ENCODE data around the gene OXTR. TPM values are rescaled to one million over a fixed set of nuclear protein-coding genes. Genes with fewer than 3 reads are reported as not detected.

The OXTR gene
- total RNA-seq, 1 donor: 2.5 TPM

- Histone ChIP-seq H3K36me3 (ENCODE audit: insufficient read depth, low read length) (no peaks in the 10 kb centered on the region), H3K79me2 (ENCODE audit: insufficient read depth, low read length) (no peaks in the 10 kb centered on the region), H3K4me1 (ENCODE audit: insufficient read depth, low read length) (peaks cover 20% of the 10 kb centered on the region), H4K20me1 (ENCODE audit: insufficient read depth, low read length) (no peaks in the 10 kb centered on the region), H3K27ac (ENCODE audit: low read depth, low read length) (peak overlapping the region; percentile 89), H3K4me2 (ENCODE audit: insufficient read depth, low read length) (peak overlapping the region; percentile 59), H2AFZ (ENCODE audit: low read length) (peak overlapping the region; percentile 2), H3K4me3 (ENCODE audit: insufficient read depth, low read length) (no peak overlapping the region), H3K27me3 (ENCODE audit: insufficient read depth, low read length) (peaks cover 4% of the 10 kb centered on the region), H3K9me3 (ENCODE audit: low read depth, low read length) (no peaks in the 10 kb centered on the region)
- no peak for TF ChIP-seq CTCF (IDR thresholded peaks at IDR 0.05; ENCODE audit: extremely low read depth, low read depth, low read length)
- DNase-seq (ENCODE audit: insufficient read length, low spot score, missing footprints): peak; percentile 86
These were observed 7.0 kb upstream of the OXTR start for GRCh38 chr3:8776406-8776805.

- H3K4me2 ChIP-seq (ENCODE audit: insufficient read depth, low read length): no peak overlapping the region
- no peaks in the 10 kb centered on the region for H3K9me3 ChIP-seq (ENCODE audit: low read depth, low read length)
- H3K27ac ChIP-seq (ENCODE audit: low read depth, low read length): peak overlapping the region; percentile 89
- no peak overlapping the region for H2AFZ ChIP-seq (ENCODE audit: low read length)
- H3K27me3 ChIP-seq (ENCODE audit: insufficient read depth, low read length): peaks cover 4% of the 10 kb centered on the region
- no peak overlapping the region for H3K4me3 ChIP-seq (ENCODE audit: insufficient read depth, low read length)
- H3K79me2 ChIP-seq (ENCODE audit: insufficient read depth, low read length): no peaks in the 10 kb centered on the region
- TF ChIP-seq CTCF (IDR thresholded peaks at IDR 0.05; ENCODE audit: extremely low read depth, low read depth, low read length): no peak
- peaks cover 20% of the 10 kb centered on the region for H3K4me1 ChIP-seq (ENCODE audit: insufficient read depth, low read length)
- no peaks in the 10 kb centered on the region for H3K36me3 ChIP-seq (ENCODE audit: insufficient read depth, low read length)
- no peaks in the 10 kb centered on the region for H4K20me1 ChIP-seq (ENCODE audit: insufficient read depth, low read length)
- no peak for DNase-seq (ENCODE audit: insufficient read length, low spot score, missing footprints)
These were observed 6.2 kb upstream of the OXTR start for GRCh38 chr3:8775602-8776001.

GRCh38 chr3:8775181-8775580, 5.8 kb upstream of the OXTR start:
- H3K36me3 ChIP-seq (ENCODE audit: insufficient read depth, low read length): no peaks in the 10 kb centered on the region
- H4K20me1 ChIP-seq (ENCODE audit: insufficient read depth, low read length): no peaks in the 10 kb centered on the region
- H3K4me2 ChIP-seq (ENCODE audit: insufficient read depth, low read length): no peak overlapping the region
- H2AFZ ChIP-seq (ENCODE audit: low read length): no peak overlapping the region
- H3K79me2 ChIP-seq (ENCODE audit: insufficient read depth, low read length): no peaks in the 10 kb centered on the region
- peak; percentile 47 for DNase-seq (ENCODE audit: insufficient read length, low spot score, missing footprints)
- H3K27ac ChIP-seq (ENCODE audit: low read depth, low read length): peak overlapping the region; percentile 89
- H3K9me3 ChIP-seq (ENCODE audit: low read depth, low read length): no peaks in the 10 kb centered on the region
- no peak overlapping the region for H3K4me3 ChIP-seq (ENCODE audit: insufficient read depth, low read length)
- peaks cover 20% of the 10 kb centered on the region for H3K4me1 ChIP-seq (ENCODE audit: insufficient read depth, low read length)
- no peak for TF ChIP-seq CTCF (IDR thresholded peaks at IDR 0.05; ENCODE audit: extremely low read depth, low read depth, low read length)
- H3K27me3 ChIP-seq (ENCODE audit: insufficient read depth, low read length): peaks cover 4% of the 10 kb centered on the region

- H3K4me3 ChIP-seq (ENCODE audit: insufficient read depth, low read length): no peak overlapping the region
- no peaks in the 10 kb centered on the region for H3K9me3 ChIP-seq (ENCODE audit: low read depth, low read length)
- H3K27me3 ChIP-seq (ENCODE audit: insufficient read depth, low read length): peaks cover 4% of the 10 kb centered on the region
- no peak for DNase-seq (ENCODE audit: insufficient read length, low spot score, missing footprints)
- H3K79me2 ChIP-seq (ENCODE audit: insufficient read depth, low read length): no peaks in the 10 kb centered on the region
- H3K4me2 ChIP-seq (ENCODE audit: insufficient read depth, low read length): no peak overlapping the region
- no peak for TF ChIP-seq CTCF (IDR thresholded peaks at IDR 0.05; ENCODE audit: extremely low read depth, low read depth, low read length)
- no peak overlapping the region for H3K27ac ChIP-seq (ENCODE audit: low read depth, low read length)
- peaks cover 28% of the 10 kb centered on the region for H3K4me1 ChIP-seq (ENCODE audit: insufficient read depth, low read length)
- H3K36me3 ChIP-seq (ENCODE audit: insufficient read depth, low read length): no peaks in the 10 kb centered on the region
- no peak overlapping the region for H2AFZ ChIP-seq (ENCODE audit: low read length)
- no peaks in the 10 kb centered on the region for H4K20me1 ChIP-seq (ENCODE audit: insufficient read depth, low read length)
These were observed 4.6 kb upstream of the OXTR start for GRCh38 chr3:8773941-8774542.

Measured in osteoblast (primary cell).